Mesendoderm (in vitro differentiated cells): ENCODE results near the gene CCDC85A.

Experiments
- DNase-seq: peaks from one replicate; pipeline ENCODE4 v3.0.0; 2013
- H2AK5ac ChIP-seq: 2 replicates; pipeline ENCODE4 v1.6.1; 2013; ENCODE audit warnings: low read length, inconsistent platforms
- H2BK120ac ChIP-seq: 2 replicates; pipeline ENCODE4 v1.6.1; 2013; ENCODE audit warnings: low read depth, mild to moderate bottlenecking, low read length, moderate library complexity, mixed read lengths
- H2BK15ac ChIP-seq: replicated peaks from 2 replicates; pipeline ENCODE4 v1.6.1; 2013; ENCODE audit warnings: low read depth, mild to moderate bottlenecking, moderate library complexity
- H2BK5ac ChIP-seq: 2 replicates; pipeline ENCODE4 v1.6.1; 2013; ENCODE audit warnings: low read length, inconsistent platforms
- H3K18ac ChIP-seq: 2 replicates; pipeline ENCODE4 v1.6.1; 2013; ENCODE audit warnings: mild to moderate bottlenecking, low read length, mixed read lengths
- H3K23ac ChIP-seq: one replicate; pipeline ENCODE4 v1.6.1; 2013; ENCODE audit warnings: low read length
- H3K27ac ChIP-seq: 2 replicates; pipeline ENCODE4 v1.5.1; 2013; ENCODE audit warnings: low read depth, mild to moderate bottlenecking, inconsistent platforms, low read length, moderate library complexity
- H3K27me3 ChIP-seq: 2 replicates; pipeline ENCODE4 v1.6.1; 2013; ENCODE audit warnings: low read length, control low read depth, mild to moderate bottlenecking, inconsistent platforms; ENCODE audit not compliant: insufficient read depth, poor library complexity
- H3K36me3 ChIP-seq: 2 replicates; pipeline ENCODE4 v1.6.1; 2013; ENCODE audit warnings: low read length, inconsistent platforms; ENCODE audit not compliant: control insufficient read depth, insufficient read depth
- H3K4ac ChIP-seq: one replicate; pipeline ENCODE4 v1.6.1; 2013; ENCODE audit warnings: low read depth, mild to moderate bottlenecking, low read length, moderate library complexity
- H3K4me1 ChIP-seq: 2 replicates; pipeline ENCODE4 v1.6.1; 2013; ENCODE audit warnings: low read depth, low read length, inconsistent platforms; ENCODE audit not compliant: control insufficient read depth
- H3K4me2 ChIP-seq: 2 replicates; pipeline ENCODE4 v1.6.1; 2013; ENCODE audit warnings: low read length
- H3K4me3 ChIP-seq: 2 replicates; pipeline ENCODE4 v1.5.1; 2013; ENCODE audit warnings: mild to moderate bottlenecking, low read length
- H3K56ac ChIP-seq: one replicate; pipeline ENCODE4 v1.6.1; 2013; ENCODE audit warnings: low read length
- H3K79me1 ChIP-seq: 2 replicates; pipeline ENCODE4 v1.6.1; 2013; ENCODE audit warnings: low read length, inconsistent platforms
- H3K79me2 ChIP-seq: 2 replicates; pipeline ENCODE4 v1.6.1; 2013; ENCODE audit warnings: mild to moderate bottlenecking, low read length; ENCODE audit not compliant: control insufficient read depth, insufficient read depth
- H3K9ac ChIP-seq: 2 replicates; pipeline ENCODE4 v1.6.1; 2013; ENCODE audit warnings: low read length, inconsistent platforms
- H4K5ac ChIP-seq: one replicate; pipeline ENCODE4 v1.6.1; 2013; ENCODE audit warnings: low read length
- H4K8ac ChIP-seq: one replicate; pipeline ENCODE4 v1.6.1; 2013; ENCODE audit warnings: low read depth, mild to moderate bottlenecking, control low read depth, low read length, moderate library complexity
- WGBS: extraction: QIAGEN DNeasy Blood & Tissue Kit; methylation state at CpG from one replicate; pipeline ENCODE4 v1.1.7; 2013; ENCODE audit warnings: low lambda C conversion rate, missing lambda C conversion rate; ENCODE audit not compliant: insufficient coverage; ENCODE audit errors: extremely low coverage; 5-methylcytosine and 5-hydroxymethylcytosine counted together

Gene CCDC85A

GRCh38 chr2:56170988-56171387 lies 12.8 kb upstream of the CCDC85A start:
- Histone ChIP-seq H3K56ac (no peak overlapping the region), H3K4me3 (no peak overlapping the region), H2BK120ac (no peak overlapping the region), H3K36me3 (no peaks in the 10 kb centered on the region), H3K18ac (no peak overlapping the region), H3K27me3 (peaks cover 2% of the 10 kb centered on the region), H3K79me2 (no peaks in the 10 kb centered on the region), H3K27ac (no peak overlapping the region), H2BK5ac (no peak overlapping the region), H3K79me1 (no peaks in the 10 kb centered on the region), H4K5ac (no peak overlapping the region), H3K4ac (no peak overlapping the region), H2BK15ac (no peak overlapping the region), H3K23ac (no peak overlapping the region), H3K4me1 (no peaks in the 10 kb centered on the region), H3K9ac (no peak overlapping the region), H3K4me2 (no peak overlapping the region), H2AK5ac (no peak overlapping the region), H4K8ac (no peak overlapping the region)
- no CpG with 5 or more reads among the region's 2 CpGs for WGBS
- no peak for DNase-seq

- Histone ChIP-seq H2AK5ac (no peak overlapping the region), H2BK15ac (no peak overlapping the region), H4K8ac (no peak overlapping the region), H3K56ac (no peak overlapping the region), H3K36me3 (no peaks in the 10 kb centered on the region), H2BK120ac (no peak overlapping the region), H3K4ac (no peak overlapping the region), H3K18ac (no peak overlapping the region), H3K27me3 (peaks cover 24% of the 10 kb centered on the region), H3K4me1 (no peaks in the 10 kb centered on the region), H3K79me2 (no peaks in the 10 kb centered on the region), H2BK5ac (no peak overlapping the region), H3K27ac (no peak overlapping the region), H4K5ac (no peak overlapping the region), H3K23ac (no peak overlapping the region), H3K9ac (no peak overlapping the region), H3K4me3 (no peak overlapping the region), H3K4me2 (no peak overlapping the region), H3K79me1 (no peaks in the 10 kb centered on the region)
- no peak for DNase-seq
- no CpG with 5 or more reads among the region's 2 CpGs for WGBS
Measured at GRCh38 chr2:56175779-56176178, 8.0 kb upstream of the CCDC85A start.

GRCh38 chr2:56177420-56178220 lies 6.2 kb upstream of the CCDC85A start:
- no CpG with 5 or more reads among the region's 4 CpGs for WGBS
- no peak overlapping the region for H3K4me2 ChIP-seq
- H2AK5ac ChIP-seq: no peak overlapping the region
- H3K4me1 ChIP-seq: no peaks in the 10 kb centered on the region
- no peaks in the 10 kb centered on the region for H3K79me1 ChIP-seq
- H3K23ac ChIP-seq: no peak overlapping the region
- H3K9ac ChIP-seq: no peak overlapping the region
- no peak overlapping the region for H3K56ac ChIP-seq
- no peak overlapping the region for H3K4ac ChIP-seq
- H3K27me3 ChIP-seq: peaks cover 26% of the 10 kb centered on the region
- no peak overlapping the region for H2BK5ac ChIP-seq
- H3K18ac ChIP-seq: no peak overlapping the region
- no peaks in the 10 kb centered on the region for H3K36me3 ChIP-seq
- no peak for DNase-seq
- H3K79me2 ChIP-seq: no peaks in the 10 kb centered on the region
- H4K5ac ChIP-seq: no peak overlapping the region
- H2BK120ac ChIP-seq: no peak overlapping the region
- H3K27ac ChIP-seq: no peak overlapping the region
- H4K8ac ChIP-seq: no peak overlapping the region
- no peak overlapping the region for H2BK15ac ChIP-seq
- no peak overlapping the region for H3K4me3 ChIP-seq

GRCh38 chr2:56179931-56180330 lies 3.9 kb upstream of the CCDC85A start:
- H3K79me2 ChIP-seq: no peaks in the 10 kb centered on the region
- no peak overlapping the region for H4K5ac ChIP-seq
- peaks cover 29% of the 10 kb centered on the region for H3K27me3 ChIP-seq
- H3K56ac ChIP-seq: no peak overlapping the region
- H3K4ac ChIP-seq: no peak overlapping the region
- no peak overlapping the region for H2BK5ac ChIP-seq
- no peaks in the 10 kb centered on the region for H3K4me1 ChIP-seq
- no CpG with 5 or more reads among the region's 5 CpGs for WGBS
- no peak overlapping the region for H3K4me2 ChIP-seq
- no peak overlapping the region for H3K4me3 ChIP-seq
- H3K23ac ChIP-seq: no peak overlapping the region
- no peak for DNase-seq
- H4K8ac ChIP-seq: no peak overlapping the region
- no peak overlapping the region for H2BK15ac ChIP-seq
- no peak overlapping the region for H2BK120ac ChIP-seq
- no peak overlapping the region for H3K9ac ChIP-seq
- no peaks in the 10 kb centered on the region for H3K79me1 ChIP-seq
- H3K36me3 ChIP-seq: no peaks in the 10 kb centered on the region
- no peak overlapping the region for H3K27ac ChIP-seq
- H2AK5ac ChIP-seq: no peak overlapping the region
- H3K18ac ChIP-seq: no peak overlapping the region

GRCh38 chr2:56182420-56182819 lies 1.4 kb upstream of the CCDC85A start:
- WGBS: no CpG with 5 or more reads among the region's 2 CpGs
- no peak overlapping the region for H2BK15ac ChIP-seq

More at GRCh38 chr2:56182420-56182819, 1.4 kb upstream of the CCDC85A start:
- H3K79me1 ChIP-seq: no peaks in the 10 kb centered on the region
- no peak overlapping the region for H3K18ac ChIP-seq
- H3K56ac ChIP-seq: no peak overlapping the region
- H2BK5ac ChIP-seq: no peak overlapping the region
- H3K4me2 ChIP-seq: no peak overlapping the region
- peaks cover 2% of the 10 kb centered on the region for H3K4me1 ChIP-seq
- H3K36me3 ChIP-seq: no peaks in the 10 kb centered on the region
- no peak overlapping the region for H4K8ac ChIP-seq
- H2BK120ac ChIP-seq: no peak overlapping the region
- no peak overlapping the region for H3K4me3 ChIP-seq
- H3K23ac ChIP-seq: no peak overlapping the region
- H3K9ac ChIP-seq: no peak overlapping the region
- H3K27ac ChIP-seq: no peak overlapping the region
- no peak overlapping the region for H2AK5ac ChIP-seq
- no peak overlapping the region for H3K4ac ChIP-seq
- H3K79me2 ChIP-seq: no peaks in the 10 kb centered on the region
- H4K5ac ChIP-seq: no peak overlapping the region
- DNase-seq: peak; percentile 93
- peaks cover 33% of the 10 kb centered on the region for H3K27me3 ChIP-seq
